Inflammatory macrophage (primary cell): ENCODE results near the gene KRTAP12-3.
"Not testable (repeated sequence)": the region's sequence is repeated elsewhere in the genome, so short reads cannot be mapped to it uniquely, and the experiment has no call there.

Experiments
- DNase-seq, 2 donors: peaks; one replicate each; pipeline ENCODE4 v3.0.0-alpha.2; 2020 to 2022

The KRTAP12-3 gene

DNA sequence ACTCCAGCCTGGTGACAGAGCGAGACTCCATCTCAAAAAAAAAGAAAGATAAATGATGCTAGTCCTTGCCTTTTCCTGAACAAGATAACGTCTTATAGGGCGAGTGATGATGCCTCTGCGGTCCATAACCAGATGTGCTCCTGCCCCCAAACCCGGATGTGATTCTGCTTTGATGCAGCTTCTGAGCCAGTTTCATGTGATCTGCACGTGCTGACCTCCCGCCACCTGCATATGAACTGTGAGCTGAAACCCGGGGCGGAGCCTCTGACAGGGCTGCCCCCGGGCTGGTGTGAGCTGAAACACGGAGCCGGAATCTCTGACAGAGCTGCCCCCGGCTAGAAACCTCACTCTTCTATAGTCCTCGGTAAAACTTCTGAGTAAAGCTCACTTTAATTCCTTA, 4.6 kb upstream of the KRTAP12-3 start:
- no peak for DNase-seq

GRCh38 chr21:44653656-44654575, 3.8 kb upstream of the KRTAP12-3 start:
- DNase-seq, result no peak

GRCh38 chr21:44654576-44655175, 3.1 kb upstream of the KRTAP12-3 start, which contains the start of gene KRTAP12-4:
Gene KRTAP12-4 (minus strand): TSS chr21:44654659. CDS start chr21:44654614, 45 bp downstream.
- no peak for DNase-seq

DNA sequence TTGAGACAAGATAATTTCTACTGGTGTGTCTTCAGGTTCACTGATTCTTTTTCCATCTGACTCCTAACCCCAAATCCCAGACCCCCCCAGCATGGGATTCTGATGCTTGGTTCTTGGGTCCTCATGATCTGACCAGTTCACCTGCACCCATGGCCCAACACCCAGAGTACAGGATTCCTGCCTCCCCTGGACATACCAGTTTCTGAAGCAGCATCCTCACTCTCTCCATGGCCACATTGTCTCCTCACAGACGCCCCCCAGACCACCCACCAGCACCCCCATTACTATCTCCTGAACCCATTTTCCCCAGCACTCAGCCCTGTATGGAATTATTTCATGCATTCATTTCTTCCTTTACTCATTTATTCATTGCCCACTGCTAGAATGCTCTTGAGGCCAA, 864 bp upstream of the KRTAP12-3 start:
- no peak for DNase-seq

DNA sequence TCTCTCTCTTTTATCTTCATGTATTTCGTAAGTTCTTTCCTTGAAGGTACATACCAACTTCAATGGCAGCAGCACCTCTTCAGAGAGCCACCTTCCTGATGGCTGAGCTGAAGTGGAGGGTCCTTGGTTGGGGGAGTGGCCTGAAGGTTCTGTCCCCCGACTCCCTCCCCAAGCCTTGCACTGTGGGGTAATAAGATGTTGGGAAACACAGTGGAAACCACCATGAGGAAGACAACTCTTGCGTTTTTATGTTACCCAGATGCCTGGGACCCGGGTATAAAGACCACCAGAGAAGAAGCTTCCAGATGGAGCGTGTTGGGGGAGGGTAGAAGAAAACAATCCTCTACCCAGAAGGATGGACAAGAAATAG, 794 bp downstream of the KRTAP12-3 start:
- DNase-seq, result no peak

DNA sequence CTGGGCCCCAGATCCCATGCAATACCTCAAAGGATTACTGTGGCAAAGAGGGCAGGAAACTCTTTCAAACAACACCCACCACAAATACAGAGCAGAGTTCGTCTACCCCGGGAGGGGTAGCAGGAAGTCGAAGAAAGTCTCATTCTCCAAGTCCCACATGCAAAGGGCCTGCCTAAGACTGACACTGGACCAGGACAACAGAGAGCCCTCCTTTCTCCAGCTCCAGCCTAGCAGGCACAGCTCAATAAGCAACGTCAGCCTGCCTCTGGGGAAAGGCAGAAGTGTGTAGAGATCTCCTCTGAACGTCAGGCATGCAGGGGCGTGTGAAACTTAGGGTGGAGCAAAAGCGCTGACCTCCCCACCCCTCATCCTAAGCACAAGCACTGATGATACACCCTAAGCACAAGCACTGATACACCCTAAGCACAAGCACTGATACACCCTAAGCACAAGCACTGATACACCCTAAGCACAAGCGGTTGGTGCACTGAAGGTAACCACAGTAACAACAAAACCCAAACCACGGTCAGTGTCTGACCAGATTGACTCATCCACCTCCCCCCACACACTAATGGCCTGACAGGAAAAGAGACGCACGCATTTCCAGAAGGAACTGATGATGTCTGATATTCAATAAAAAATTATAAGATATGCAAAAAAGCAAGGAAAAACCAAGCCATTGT, 1.3 kb downstream of the KRTAP12-3 start:
- no peak for DNase-seq

- DNase-seq, result not testable (repeated sequence)
Observed at GRCh38 chr21:44661567-44661966, 3.8 kb downstream of the KRTAP12-3 start.

DNA sequence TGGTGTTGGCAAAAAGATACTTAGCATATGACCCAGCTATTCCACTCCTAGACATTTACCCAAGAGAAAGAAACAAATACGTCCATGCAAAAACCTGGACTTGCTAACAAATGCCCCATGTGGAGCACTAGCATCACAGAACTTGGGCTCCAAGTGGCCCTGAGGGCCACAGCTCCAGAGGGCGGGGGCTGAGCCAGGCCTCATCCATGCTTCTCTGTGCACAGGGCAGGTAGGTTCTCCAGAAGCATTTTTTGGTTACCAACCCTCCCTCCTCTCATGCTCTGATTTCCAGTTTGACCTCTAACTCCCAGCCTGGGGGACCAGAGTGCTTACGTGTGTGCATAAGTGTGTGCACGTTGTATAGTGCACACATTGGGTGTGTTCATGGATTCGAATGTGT, 7.0 kb downstream of the KRTAP12-3 start:
- no peak for DNase-seq

DNA sequence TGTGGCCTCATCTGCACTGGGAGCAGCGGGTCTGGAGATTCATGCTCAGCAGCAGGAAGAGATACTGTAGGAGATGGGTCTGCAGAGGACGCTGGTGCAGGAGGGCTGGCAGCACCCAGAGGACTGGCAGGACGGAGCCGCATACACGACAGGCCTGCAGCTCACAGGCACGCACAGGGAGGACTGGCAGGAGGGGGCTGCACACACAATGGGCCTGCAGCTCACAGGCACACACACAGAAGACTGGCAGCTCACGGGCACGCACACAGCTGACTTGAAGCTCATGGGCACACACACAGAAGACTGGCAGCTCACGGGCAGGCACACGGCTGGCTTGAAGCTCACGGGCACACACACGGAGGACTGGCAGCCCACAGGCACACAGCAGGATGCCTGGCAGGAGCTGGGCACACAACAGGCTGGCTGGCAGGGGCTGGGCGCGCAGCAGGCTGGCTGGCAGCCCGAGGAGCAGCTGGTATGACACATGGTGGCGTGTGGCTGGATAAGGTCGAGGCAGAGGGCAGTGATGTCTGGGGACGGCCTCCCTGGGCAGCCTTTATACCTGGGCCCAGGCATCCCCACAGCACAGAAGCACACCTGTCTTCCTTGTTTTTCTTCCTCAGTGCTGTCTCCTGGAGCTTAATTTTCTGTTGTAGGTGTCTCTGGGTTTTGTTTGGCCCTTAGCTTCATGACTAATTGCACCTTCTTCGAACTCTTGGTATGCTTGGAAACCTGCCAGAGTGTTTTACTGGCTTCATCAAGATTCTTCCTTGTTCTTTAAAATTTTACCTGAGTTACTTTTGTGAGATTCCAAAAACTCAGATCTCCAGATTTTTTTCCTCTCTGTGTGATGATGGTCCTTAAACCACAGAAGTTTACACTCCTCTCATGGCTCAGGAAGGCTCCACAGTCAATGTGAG, 8.9 kb downstream of the KRTAP12-3 start, which contains the start of gene KRTAP12-2:
Gene KRTAP12-2, minus strand, starts transcription at position 527 of the 920 bp plus-strand sequence. Its CDS starts 41 bp downstream, at position 486.
- no peak for DNase-seq

GRCh38 chr21:44667612-44668011, 9.9 kb downstream of the KRTAP12-3 start:
- DNase-seq, result no peak

- DNase-seq, result no peak
Observed at GRCh38 chr21:44670642-44671432, 13.1 kb downstream of the KRTAP12-3 start.

DNA sequence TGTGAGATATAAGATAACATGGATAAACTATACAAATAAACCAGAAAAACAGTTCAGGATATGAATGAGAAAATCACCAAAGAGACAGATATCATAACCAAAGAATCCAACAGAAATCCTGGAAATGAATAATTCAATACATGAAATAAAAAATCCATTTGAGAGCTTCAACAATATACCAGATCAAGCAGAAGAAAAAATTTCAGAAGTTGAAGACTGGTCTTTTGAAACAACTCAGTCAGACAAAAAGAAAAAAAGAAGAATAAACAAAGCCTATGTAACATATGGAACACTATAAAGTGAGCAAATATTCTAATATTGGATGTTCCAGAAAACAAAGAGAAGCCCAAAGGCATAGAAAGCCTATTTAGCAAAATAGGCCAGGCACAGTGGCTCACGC, 14.2 kb downstream of the KRTAP12-3 start:
- no peak for DNase-seq

- DNase-seq, result no peak
Observed at GRCh38 chr21:44677881-44678280, 20.1 kb downstream of the KRTAP12-3 start.

DNA sequence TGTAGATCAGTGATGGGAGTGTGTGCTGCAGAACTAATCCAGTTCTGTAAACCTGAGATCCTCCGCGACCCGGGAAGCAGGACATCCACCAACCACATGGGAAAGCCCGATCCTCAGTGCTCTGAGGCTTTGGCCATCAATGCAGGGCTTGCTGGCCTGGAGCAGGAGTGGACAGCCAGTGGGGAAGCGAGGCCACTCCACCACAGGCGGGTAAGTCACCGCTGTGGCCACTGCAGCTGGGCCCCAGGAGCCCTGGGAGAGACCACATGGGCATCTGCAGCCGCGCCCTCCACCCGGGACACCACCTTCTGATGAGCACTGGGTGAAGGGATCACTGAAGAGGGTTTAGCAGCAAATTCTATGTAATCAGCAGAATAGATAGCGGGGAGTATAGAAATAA, 23.4 kb downstream of the KRTAP12-3 start:
- no peak for DNase-seq

DNA sequence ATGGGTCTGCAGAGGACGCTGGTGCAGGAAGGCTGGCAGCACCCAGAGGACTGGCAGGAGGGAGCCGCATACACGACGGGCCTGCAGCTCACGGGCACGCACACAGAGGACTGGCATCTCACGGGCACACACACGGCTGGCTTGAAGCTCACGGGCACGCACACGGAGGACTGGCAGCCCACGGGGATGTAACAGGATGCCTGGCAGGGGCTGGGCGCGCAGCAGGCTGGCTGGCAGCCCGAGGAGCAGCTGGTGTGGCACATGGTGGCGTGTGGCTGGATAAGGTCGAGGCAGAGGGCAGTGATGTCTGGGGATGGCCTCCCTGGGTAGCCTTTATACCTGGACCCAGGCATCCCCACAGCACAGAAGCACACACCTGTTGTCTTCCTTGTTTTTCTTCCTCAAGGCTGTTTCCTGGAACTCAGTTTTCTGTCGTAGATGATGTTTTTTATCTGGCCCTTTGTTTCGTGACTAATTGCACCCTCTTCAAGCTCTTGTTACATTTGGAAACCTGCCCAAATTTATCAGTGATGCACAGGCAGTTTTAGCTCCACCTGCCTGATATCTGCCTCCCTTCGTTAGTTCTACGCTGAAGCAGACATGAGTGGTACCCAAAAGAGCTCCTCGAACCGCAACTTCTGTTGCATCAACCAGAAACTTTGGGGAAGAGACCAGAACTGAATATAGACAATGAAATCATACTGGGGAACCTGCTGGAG, 24.3 kb downstream of the KRTAP12-3 start, which contains the start of gene KRTAP12-1:
Gene KRTAP12-1, minus strand, starts transcription at position 303 of the 719 bp plus-strand sequence. Its CDS starts 40 bp downstream, at position 263.
- DNase-seq, result no peak

DNA sequence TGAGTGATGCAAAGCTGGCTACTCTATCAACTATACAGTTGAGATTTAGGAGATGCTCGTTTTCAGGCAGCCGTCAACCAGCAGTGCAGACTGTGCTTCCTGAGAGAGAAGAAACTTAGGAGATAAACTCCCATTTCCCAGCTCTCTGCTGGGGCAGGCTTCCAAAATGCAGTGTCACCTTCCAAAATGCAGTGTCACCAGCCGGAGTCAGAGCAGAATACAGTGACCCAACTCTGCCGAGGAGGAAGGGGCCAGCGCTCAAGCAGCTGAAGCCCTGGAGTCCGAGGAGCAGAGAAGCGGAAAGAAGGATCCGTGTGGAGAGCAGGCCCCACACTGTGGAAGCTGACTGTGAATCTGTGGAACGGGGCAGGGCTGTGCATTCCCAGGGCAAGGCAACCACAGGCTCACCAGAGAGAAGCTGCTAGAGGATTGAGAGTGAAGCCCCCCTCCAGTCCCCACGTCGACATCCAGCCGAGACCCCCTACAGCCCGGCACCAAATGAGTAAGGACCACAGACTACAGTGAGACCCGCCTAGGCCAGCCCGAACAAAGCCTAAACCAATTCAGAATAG, 24.9 kb downstream of the KRTAP12-3 start:
- DNase-seq, result no peak

DNA sequence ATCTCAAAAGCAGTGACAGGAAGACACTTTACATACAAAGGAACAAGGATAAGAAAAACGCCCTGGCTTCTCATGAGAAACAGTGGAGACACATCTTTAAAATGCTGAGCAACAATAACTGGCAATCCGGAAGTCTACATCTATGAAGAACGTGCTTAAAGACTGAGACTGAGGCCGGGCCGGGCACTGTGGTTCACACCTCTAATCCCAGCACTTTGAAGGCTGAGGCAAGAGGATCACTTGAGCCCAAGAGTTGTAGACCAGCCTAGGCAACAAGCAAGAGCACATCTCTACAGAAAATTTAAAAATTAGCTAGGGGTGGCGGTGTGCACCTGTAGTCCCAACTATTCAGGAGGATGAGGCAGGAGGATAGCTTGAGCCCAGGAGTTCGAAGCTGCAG, 26.3 kb downstream of the KRTAP12-3 start:
- DNase-seq, result no peak

- DNase-seq, result no peak
Observed at GRCh38 chr21:44684483-44684882, 26.8 kb downstream of the KRTAP12-3 start.

GRCh38 chr21:44685050-44685449, 27.3 kb downstream of the KRTAP12-3 start:
- not testable (repeated sequence) for DNase-seq
